GM19463 (cell line): ENCODE measurements around the gene TRMU.

ENCODE experiments used
- ATAC-seq: cut with Tn5 transposase; IDR thresholded peaks from one replicate; pipeline ENCODE4 v1.9.1; 2021; ENCODE audit warnings: mild to moderate bottlenecking, moderate library complexity; ENCODE audit not compliant: unreplicated experiment

Gene TRMU

DNA sequence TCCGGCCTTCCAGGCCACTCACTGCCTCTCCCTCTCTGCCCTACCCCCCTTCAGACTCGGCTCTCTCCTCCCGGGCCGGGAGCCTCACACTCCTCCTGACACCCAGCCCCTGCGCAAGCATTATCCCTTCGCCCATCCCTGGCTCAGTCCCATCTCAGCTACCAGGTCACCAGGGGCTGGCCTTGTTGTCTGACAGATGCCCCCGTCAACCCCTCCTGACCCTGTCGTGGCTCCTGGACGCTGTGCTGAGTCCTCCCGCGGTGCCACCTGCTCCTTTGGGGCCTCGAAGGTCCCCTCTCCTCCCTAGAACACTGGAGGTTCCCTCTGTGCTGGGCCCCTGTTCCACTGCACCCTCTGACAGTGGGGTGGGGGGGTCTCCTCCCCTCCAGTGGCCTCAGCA lies 32.9 kb downstream of the TRMU start:
- no peak for ATAC-seq

DNA sequence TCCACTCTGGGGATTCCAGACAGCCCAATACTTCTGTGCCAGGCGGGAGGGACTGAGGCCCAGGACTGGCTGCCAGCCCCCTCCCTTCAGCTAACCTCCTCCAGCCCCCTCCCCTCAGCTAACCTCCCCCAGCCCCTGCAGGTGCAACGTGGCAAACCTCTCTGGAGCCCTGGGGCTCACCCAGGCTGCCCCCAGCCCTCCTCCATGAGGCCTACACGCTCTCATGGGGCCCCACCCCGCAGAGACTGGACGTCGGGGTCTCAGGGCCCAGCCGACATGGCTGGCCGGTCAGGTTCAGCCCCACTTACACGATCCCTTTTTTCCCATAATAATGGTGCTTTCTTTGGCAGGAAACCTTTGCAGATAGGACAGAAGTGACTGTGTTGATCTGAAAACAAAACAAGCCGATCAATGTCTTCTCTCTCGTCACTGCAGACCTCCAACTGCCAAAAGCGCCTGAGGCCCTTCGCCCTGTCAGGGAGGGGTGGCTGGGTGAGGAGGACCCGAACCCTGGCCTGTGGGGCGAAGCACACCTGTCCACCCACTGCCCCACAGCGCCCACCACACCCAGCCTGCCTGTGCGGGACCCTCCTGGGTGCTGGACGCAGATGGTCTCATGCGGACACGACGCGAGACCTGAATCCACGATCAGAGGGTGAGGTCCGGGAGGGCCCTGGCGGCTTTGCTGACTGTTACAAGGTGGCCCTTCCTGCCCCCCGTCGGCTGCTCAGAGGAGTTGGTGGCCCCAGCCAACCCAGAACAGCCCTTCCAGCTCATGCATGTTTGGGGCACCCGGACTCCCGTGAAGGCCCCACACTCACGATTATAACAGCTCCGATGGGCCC lies 33.6 kb downstream of the TRMU start:
- no peak for ATAC-seq

DNA sequence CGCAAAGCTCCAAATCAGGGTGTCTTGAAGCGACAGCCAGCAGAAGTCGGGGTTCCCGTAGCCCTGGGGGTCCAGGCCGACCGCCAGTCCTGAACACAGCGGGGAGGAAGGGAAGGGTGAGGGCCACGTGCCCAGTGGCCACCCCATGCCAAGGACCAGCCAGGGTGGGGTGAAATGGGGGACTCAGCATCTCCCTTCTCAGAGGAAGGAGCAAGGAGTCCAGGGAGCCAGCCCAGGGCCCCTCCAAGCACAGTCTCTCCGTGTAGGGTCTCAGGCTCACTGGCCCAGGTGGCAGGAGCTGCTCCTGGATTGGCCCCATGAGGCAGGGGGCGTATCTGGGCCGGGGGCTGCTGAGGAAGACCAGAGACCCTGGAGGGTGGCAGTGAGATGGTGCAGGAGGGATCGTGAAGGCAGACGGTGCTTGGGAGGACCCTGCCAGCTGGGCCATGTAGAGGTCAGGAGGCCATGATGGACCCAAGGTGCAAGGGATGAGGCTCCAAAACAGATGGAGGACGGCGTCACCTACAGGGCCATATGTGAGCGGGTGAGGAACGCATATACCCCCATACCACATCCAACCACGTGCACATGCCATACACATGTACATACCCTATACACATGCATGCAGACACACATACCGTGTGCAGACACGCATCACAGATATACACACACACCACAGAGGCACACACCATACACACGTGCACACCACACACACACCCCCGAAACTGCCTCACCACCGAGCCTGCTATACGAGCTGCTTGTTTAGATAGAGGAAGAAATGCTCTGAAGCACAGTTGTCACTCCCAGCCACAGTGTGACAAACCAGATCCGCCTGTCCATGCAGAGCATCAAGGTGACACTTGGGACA lies 34.4 kb downstream of the TRMU start:
- ATAC-seq, result no peak

DNA sequence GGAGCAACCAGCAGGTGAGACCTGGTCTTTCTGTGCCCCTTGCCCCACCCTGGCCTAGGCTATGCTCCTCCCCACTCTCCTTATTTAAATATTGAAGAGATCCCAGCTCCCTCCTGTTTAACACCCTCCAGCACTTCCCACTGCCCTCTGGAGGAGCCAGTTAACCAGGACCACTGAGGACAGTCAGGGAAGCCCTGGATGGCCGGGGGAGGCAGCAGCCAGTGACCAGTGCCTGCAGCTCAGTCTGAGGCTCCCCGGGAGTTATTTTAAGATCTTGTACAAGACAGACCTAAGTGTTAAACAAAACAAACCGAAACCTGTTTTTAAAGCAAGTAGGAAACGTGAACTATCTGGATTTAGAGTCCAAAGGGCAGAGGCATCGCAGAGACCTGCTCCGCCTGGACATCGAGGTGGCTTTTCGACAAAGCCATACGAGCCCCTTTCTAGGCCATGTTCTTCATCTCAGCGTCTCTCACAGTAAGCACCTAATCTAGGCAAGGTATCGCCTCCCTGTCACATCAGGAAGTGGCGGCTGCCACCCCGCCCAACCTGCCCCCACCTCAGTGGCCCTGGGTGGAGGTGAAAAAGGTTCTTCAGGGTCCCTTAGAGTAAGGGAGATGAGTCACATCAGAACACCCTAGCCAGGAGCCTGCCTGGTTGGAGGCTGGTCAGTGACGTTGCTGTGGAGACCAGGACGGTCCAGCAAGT lies 35.2 kb downstream of the TRMU start:
- ATAC-seq, result no peak

DNA sequence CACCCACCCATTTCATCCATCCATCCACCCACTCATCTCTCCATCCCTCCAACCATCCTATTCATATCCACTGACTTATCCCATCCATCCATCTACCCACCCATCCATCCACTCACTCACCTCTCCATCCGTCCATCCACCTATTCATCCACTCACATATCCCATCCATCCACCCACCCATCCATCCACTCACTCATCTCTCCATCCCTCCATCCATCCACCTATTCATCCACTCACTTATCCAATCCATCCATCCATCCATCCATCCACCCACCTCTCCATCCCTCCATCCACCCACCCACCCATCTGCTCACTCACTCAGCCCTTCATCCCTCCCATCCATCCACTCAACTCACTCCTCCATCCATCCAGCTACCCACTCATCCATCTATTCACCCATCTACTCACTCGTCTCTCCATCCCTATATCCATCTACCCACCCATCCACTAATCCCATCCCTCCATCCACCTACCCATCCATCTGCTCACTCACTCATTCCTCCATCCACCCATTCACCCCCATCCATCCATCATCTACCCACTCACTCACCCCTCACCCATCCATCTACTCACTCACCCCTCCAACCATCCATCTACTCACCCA lies 36.2 kb downstream of the TRMU start:
- ATAC-seq, result no peak

- ATAC-seq, result no peak
Observed at GRCh38 chr22:46372686-46373085, 37.2 kb downstream of the TRMU start.

GRCh38 chr22:46373159-46373558 lies 37.6 kb downstream of the TRMU start:
- no peak for ATAC-seq

GRCh38 chr22:46373921-46374662 lies 38.6 kb downstream of the TRMU start:
- no peak for ATAC-seq

DNA sequence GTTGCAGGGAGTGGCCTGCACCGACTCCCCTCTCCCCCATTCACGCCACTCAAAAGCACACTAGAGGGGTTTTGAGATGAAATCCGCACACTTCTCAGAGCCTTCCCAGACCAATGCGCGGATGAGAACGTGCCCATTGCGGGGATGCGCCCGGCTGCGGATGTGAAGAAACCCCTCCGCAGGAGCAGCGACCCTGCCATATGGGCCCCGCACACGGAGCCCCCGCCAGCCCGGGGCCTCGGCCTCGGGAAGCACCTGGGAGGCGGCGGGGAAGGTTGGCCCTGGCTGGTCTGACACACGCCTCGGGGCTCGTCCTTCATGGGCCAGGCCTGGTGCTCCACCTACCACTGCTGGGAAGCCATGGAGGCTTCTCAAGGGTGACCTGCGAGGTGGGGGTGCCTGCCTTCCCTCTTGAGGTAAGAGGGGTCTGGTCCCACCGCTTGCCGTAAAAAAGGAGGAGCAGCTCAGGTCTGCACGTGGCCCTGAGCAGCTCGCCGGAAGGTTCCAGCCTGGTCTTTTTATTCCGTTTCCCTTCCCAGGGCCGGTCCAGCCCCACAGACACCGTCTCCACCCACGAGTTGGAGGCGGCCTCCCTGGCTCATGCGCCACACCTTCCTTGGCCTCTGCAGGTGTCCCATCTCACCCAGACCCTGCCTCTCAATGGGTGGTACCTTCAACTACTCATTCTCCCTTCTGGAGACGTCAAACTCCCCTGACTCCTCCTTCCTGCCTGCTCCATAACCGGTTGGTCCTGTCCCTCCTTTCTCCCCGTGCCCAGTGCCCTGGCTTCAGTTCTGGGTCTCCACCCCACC lies 39.4 kb downstream of the TRMU start:
- no peak for ATAC-seq

DNA sequence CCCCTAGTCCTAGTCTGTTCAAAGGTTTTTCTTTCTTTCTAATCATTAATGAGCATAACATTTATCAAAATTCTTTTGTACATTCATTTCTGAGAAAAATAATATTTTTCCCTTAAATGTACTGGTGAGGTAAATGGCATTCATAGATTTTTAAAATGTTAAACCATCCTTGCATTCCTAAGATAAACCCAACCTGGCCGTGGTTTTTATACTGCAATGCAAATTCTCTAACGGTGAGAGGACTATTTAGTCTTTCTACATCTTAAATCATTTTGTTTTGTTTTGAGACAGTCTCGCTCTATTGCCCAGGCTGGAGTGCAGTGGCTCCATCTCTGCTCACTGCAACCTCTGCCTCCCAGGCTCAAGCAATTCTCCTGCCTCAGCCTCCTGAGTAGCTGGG lies 40.6 kb downstream of the TRMU start:
- no peak for ATAC-seq

- ATAC-seq, result no peak
Observed at GRCh38 chr22:46376908-46377524, 41.5 kb downstream of the TRMU start.

- no peak for ATAC-seq
Observed at GRCh38 chr22:46377525-46378425, 42.3 kb downstream of the TRMU start.

DNA sequence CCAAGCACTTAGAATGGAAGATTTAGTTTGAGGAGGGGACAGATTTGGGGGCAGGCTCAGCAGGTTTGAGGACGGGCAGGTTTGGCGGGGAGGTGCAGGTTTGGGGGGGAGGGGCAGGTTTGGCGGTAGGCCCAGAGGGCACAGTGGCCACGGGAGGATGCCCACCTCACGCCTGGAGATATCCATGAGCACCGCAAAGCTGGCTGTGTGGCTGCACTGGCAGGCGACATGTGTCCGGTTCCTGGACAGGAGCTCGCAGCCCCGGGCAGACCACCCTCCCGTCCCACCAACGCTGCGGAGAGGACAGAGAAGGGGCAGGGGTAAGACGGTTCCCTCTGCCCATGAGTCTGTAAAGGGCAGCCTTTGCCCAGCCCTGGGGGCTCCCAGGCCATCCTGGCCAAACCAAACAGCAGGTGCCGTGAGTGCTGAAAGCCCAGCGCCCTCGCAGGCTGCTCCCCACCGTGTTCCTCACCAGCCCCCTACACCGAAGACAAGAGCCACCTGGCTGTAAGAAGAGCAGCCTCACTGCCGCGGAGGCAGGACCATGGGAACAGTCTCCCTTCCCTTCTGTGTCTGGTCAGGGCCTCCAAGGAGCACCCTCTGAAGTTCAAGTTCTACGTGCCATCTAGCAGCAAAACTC lies 43.0 kb downstream of the TRMU start:
- ATAC-seq, result no peak

DNA sequence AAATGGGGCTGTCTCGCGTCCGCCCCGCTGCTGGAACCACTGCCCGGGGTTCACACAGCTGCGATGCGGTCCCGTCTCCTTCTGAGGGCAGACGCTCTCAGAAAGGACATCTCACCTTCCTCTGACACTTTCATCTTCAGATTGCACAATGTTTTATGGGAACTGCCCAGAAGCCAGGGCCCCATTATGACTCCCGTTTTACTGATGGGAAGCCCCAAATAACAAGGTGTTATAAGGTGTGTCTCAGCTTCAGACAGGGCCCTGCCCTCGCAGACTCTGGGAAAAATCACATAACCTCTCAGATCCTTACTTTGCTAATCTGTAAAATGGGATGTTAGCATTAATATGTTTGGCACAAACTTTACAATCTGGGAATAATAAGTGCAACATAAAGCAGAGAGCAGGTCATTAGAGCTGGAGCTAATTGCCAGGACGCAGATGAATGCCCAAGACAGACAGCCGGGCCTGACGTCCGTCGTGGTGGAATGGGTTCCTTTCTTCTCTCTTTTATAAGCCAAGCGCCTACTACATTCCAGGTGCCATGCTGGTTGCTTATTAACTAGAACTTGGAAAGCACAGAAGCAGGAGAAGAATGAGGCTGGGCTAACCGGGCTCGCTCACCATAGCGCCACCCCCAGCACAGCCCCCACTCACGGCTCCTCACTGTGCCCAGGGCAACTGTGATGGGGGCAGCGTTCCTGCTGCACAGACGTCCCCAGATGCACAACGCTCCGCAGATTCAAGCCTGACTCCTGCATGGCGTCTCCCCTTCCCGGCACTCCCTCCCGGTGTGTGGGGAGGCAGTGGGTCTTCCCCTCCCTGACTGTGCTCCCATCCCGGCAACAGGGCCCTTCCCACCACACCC lies 43.8 kb downstream of the TRMU start:
- ATAC-seq, result no peak

- no peak for ATAC-seq
Observed at GRCh38 chr22:46380069-46380468, 44.6 kb downstream of the TRMU start.

DNA sequence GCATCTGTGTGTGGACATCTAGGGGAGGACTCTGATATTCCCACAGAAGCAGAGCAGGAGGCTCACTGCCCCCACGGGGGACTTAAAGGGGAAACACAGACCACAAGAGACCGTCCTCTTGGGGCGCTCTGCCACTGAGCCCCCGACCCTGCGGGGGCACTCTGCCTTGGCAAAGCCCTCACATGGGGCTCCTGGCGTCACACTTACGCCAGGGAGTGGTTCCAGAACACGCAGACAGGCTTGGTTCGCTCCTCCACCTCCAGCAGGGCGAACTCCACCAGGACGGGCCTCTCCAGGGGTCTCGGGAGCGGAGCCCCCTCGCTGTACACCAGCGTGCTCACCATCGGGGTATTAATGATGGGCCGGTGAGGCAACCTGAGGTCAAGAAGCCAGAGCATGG lies 45.1 kb downstream of the TRMU start:
- ATAC-seq, result no peak

DNA sequence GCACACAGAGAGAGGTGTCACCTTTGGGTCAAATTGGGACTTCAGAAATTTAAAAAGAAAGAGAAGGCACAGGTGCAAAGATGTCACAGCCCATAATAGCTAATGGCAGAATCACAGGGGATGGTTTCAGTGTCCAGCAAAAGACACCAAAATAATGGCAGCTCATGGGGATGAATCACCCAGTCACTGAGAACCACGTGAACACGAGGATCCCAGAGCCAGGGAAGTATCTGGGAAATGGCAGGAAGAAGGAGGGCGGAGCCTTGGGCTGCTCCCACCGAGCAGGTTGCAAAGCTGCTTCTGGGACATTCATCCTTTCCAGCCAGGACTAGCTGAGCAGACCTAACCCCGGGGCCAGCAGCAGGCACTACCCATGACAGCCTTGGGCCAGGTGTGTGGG lies 45.6 kb downstream of the TRMU start:
- ATAC-seq, result no peak
